K562 (cell line): ENCODE data around the gene ERGIC3. TPM values are rescaled to one million over a fixed set of nuclear protein-coding genes. Genes with fewer than 3 reads are reported as not detected.
A peak's percentile ranks its signal among the peaks of the same experiment; 100 is the strongest.

Experiments used
- ASH1L ChIP-seq: fragments of 450-650 bp; IDR thresholded peaks from 2 replicates; pipeline ENCODE4 v1.6.1; 2018; ENCODE audit warnings: borderline replicate concordance, mild to moderate bottlenecking, low read depth; ENCODE audit not compliant: partially characterized antibody
- LCOR ChIP-seq: sonication (generic); formaldehyde crosslinking; IDR thresholded peaks from 2 replicates; pipeline ENCODE4 v1.8.0; 2022; ENCODE audit warnings: mild to moderate bottlenecking, missing genetic modification reagents
- MCM3 ChIP-seq: fragments of 450-650 bp; IDR thresholded peaks from 2 replicates; pipeline ENCODE4 v1.6.1; 2016
- NCOA2 ChIP-seq, 2 experiments: fragments of 450-650 bp; IDR thresholded peaks; 2 replicates each; pipeline ENCODE4 v1.6.1; 2018; ENCODE audit warnings: mild to moderate bottlenecking in 2 of 2, moderate library complexity in 1 of 2; ENCODE audit not compliant: partially characterized antibody in 2 of 2
- NR4A1 ChIP-seq, 2 experiments: fragments of 250-450 bp in 1 of 2; fragments of 450-650 bp in 1 of 2; sonication (Bioruptor Pico) in 1 of 2; IDR thresholded peaks; 2 replicates each; pipeline versions ENCODE4 v1.4.0 to v1.6.1; 2016 to 2020; ENCODE audit warnings: mild to moderate bottlenecking in 2 of 2, missing compliant biosample characterization in 1 of 2, missing genetic modification characterization in 1 of 2, moderate library complexity in 1 of 2
- PHTF2 ChIP-seq: fragments of 250-450 bp; sonication (Bioruptor Pico); IDR thresholded peaks from 2 replicates; pipeline ENCODE4 v1.5.0; 2021; ENCODE audit warnings: mild to moderate bottlenecking
- RFX7 ChIP-seq: fragments of 250-450 bp; sonication (Bioruptor Pico); IDR thresholded peaks from 2 replicates; pipeline ENCODE4 v1.5.1; 2021; ENCODE audit warnings: mild to moderate bottlenecking
- SMC3 ChIP-seq: conservative IDR thresholded peaks from 2 replicates; pipeline ENCODE4 v1.6.1; 2011; ENCODE audit warnings: low read depth, low read length, improper control_type of control experiment; ENCODE audit not compliant: insufficient read depth
- SRF ChIP-seq, 2 experiments: fragments of 250-450, 450-650 bp in 1 of 2; sonication (Bioruptor Pico) in 1 of 2; sonication (generic) in 1 of 2; formaldehyde crosslinking; IDR thresholded peaks; 2 replicates each; pipeline versions ENCODE4 v1.5.0 to v1.5.1; 2020 to 2022; ENCODE audit warnings: mild to moderate bottlenecking in 1 of 2, missing genetic modification reagents in 1 of 2
- STAG1 ChIP-seq: sonication (generic); formaldehyde crosslinking; IDR thresholded peaks from 2 replicates; pipeline ENCODE4 v1.5.0; 2020; ENCODE audit warnings: missing genetic modification reagents, borderline replicate concordance
- TAF7 ChIP-seq: fragments of 450-650 bp; IDR thresholded peaks from 2 replicates; pipeline ENCODE4 v1.6.1; 2016; ENCODE audit warnings: missing genetic modification characterization, missing compliant biosample characterization
- TCF3 ChIP-seq: sonication (generic); formaldehyde crosslinking; IDR thresholded peaks from 2 replicates; pipeline ENCODE4 v1.4.0; 2020; ENCODE audit warnings: mild to moderate bottlenecking, missing genetic modification reagents
- TCF7L2 ChIP-seq: fragments of 150-350 bp; IDR thresholded peaks from 2 replicates; pipeline ENCODE4 v1.6.1; 2016; ENCODE audit warnings: low read depth, mild to moderate bottlenecking, low read length, moderate library complexity
- TOE1 ChIP-seq, 2 experiments: fragments of 450-650 bp in 1 of 2; sonication (generic) in 1 of 2; formaldehyde crosslinking in 1 of 2; IDR thresholded peaks; 2 replicates each; pipeline versions ENCODE4 v1.7.1 to v1.8.0; 2016 to 2022; ENCODE audit warnings: borderline replicate concordance in 2 of 2, mild to moderate bottlenecking in 2 of 2, antibody characterized with exemption in 1 of 2, inconsistent platforms in 1 of 2, low read depth in 1 of 2, missing genetic modification reagents in 1 of 2, moderate library complexity in 1 of 2
- YBX1 ChIP-seq: fragments of 450-650 bp; IDR thresholded peaks from 2 replicates; pipeline ENCODE4 v1.7.1; 2016; ENCODE audit warnings: mild to moderate bottlenecking
- ZBTB7A ChIP-seq: IDR thresholded peaks from 2 replicates; pipeline ENCODE4 v1.6.1; 2011; ENCODE audit warnings: low read depth, mild to moderate bottlenecking, low read length, moderate library complexity, borderline replicate concordance; ENCODE audit not compliant: control insufficient read depth
- ZBTB8A ChIP-seq: fragments of 450-650 bp; IDR thresholded peaks from 2 replicates; pipeline ENCODE4 v1.6.1; 2018; ENCODE audit warnings: mild to moderate bottlenecking, moderate library complexity; ENCODE audit not compliant: partially characterized antibody
- ZNF263 ChIP-seq: sonication (generic); formaldehyde crosslinking; IDR thresholded peaks from 2 replicates; pipeline ENCODE4 v1.8.0; 2022; ENCODE audit warnings: mild to moderate bottlenecking, missing genetic modification reagents, borderline replicate concordance
- ZNF274 ChIP-seq: IDR thresholded peaks from 2 replicates; pipeline ENCODE4 v1.6.1; 2011; ENCODE audit warnings: low read depth, mild to moderate bottlenecking, low read length, moderate library complexity, borderline replicate concordance
- ZNF77 ChIP-seq: fragments of 250-450 bp; sonication (Bioruptor Pico); IDR thresholded peaks from 2 replicates; pipeline ENCODE4 v1.5.0; 2020
- ZNF778 ChIP-seq: fragments of 450-650 bp; formaldehyde crosslinking; IDR thresholded peaks from 2 replicates; pipeline ENCODE4 v1.4.0; 2020; ENCODE audit warnings: mild to moderate bottlenecking, moderate library complexity
- polyA plus RNA-seq, 8 experiments: library from polyadenylated mRNA; depleted of rRNA in 4 of 8; stranded (reverse) in 5 of 8; unstranded in 3 of 8; fragments of >200 nt; fragmentation: Nextera tagmentation in 2 of 8; fragmentation: Illumina TruSeq in 1 of 8; extraction: Ambion mirVana in 2 of 8; extraction: Trizol in 1 of 8; gene quantifications; 2 replicates each; pipeline versions ENCODE4 v1.2.1 to v1.2.3, GENCODE V29; 2011 to 2014; ENCODE audit warnings: inconsistent platforms in 1 of 8, missing spikeins in 1 of 8
- total RNA-seq, 7 experiments: library from RNA; depleted of rRNA in 6 of 7; stranded (reverse); fragments of >200 nt in 6 of 7; fragmentation: Illumina TruSeq in 2 of 7; extraction: Trizol in 2 of 7; gene quantifications; 2 replicates each; pipeline versions ENCODE4 v1.2.1 to v1.2.3, GENCODE V29; 2011 to 2021; ENCODE audit warnings: low replicate concordance in 1 of 7
- TF ChIP-seq, protein P1 (sequence below), 3 experiments: IDR thresholded peaks in 2 of 3; conservative IDR thresholded peaks in 1 of 3; 2 replicates each; pipeline ENCODE4 v1.5.1; 2011 to 2012; ENCODE audit warnings: low read length in 3 of 3, mild to moderate bottlenecking in 3 of 3, control low read depth in 2 of 3, improper control_type of control experiment in 1 of 3, inconsistent platforms in 1 of 3, low read depth in 1 of 3, mixed read lengths in 1 of 3, moderate library complexity in 1 of 3; ENCODE audit not compliant: insufficient read depth in 2 of 3
- TF ChIP-seq, protein P2 (sequence below): fragments of 250-450 bp; sonication (Bioruptor Pico); IDR thresholded peaks from 2 replicates; pipeline ENCODE4 v1.5.0; 2021
- TF ChIP-seq, protein P3 (sequence below): fragments of 450-650 bp; formaldehyde crosslinking; IDR thresholded peaks from 2 replicates; pipeline ENCODE4 v1.4.0; 2022; ENCODE audit warnings: missing genetic modification characterization

The ERGIC3 gene
- total and polyA plus RNA-seq, 9 of the 15 experiments (the other 6 are each of a cell fraction or from before 2014, with no cell fraction given) = 121 to 278 (median 184) TPM

DNA sequence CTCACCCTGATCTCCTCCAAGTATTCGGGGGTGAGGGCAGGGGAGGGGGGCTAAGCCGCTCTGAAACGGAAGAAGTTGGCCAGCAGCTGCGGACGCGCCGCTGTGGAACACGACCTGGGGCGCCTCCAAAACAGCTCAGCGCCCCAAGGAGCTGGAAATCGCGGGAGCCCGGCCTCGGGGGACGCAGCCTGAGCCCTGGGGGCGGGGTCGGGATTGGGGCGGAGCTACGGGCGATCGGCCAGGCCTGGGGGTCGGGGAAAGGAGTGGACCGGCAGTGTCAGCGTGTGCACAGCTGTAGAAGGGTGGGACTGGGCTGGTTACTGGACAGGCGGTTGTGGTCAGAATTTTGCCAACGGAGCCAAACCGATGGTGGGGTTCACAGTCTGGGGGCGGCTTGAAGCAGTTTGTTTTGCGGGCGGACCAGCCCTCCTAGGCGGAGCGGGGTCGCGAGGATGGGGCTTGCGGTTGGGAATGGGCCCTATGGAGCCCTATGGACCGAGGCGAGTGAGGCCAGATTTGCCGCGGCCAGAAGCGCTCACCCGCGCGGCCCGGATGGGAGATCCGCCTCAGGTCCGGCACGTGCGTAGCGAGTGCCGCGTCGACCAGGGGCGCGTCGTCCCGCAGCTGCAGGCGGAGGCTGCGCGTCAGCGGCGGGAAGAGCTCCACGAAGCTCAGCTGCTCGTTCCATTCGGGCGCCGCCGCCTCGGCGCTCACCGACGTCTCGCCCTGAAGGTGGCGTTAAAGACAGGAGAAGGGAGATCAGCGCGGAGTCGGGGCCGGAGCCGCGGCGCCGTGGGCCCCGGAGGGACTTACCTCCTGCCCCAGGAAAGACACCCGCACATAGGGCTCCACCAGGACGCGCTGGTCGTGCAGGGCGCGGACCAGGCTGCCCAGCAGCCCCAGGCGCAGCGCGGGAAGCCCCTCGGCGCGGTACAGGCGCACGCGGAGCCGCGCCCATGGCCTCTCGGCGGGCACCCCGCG lies 59.4 kb downstream of the ERGIC3 start (continued):
- TF ChIP-seq YBX1 (no peak), SMC3 (no peak), TAF7 (tag) (no peak), ZBTB7A (no peak; the same call in 1 of the 2 replicates), MCM3 (no peak), ZNF263 (CRISPR knock-in tag) (peak; percentile 62), NCOA2 (IDR thresholded peaks at IDR 0.05; ENCODE audit: partially characterized antibody in 2 of 2) (no peak), ZNF778 (no peak), RFX7 (CRISPR knock-in tag) (no peak), TCF3 (CRISPR knock-in tag) (0 out of 2 replicates have a peak, but pooled peaks have one; percentile 34), NR4A1 (CRISPR knock-in tag; IDR thresholded peaks at IDR 0.05) (no peak), NR4A1 (tag; IDR thresholded peaks at IDR 0.05) (0 out of 2 replicates have a peak, but pooled peaks have one; percentile 33), TCF7L2 (no peak), TOE1 (IDR thresholded peaks at IDR 0.05; ENCODE audit: borderline replicate concordance) (0 out of 2 replicates have a peak, but pooled peaks have one; percentile 23), TOE1 (CRISPR knock-in tag; IDR thresholded peaks at IDR 0.05; ENCODE audit: borderline replicate concordance, low read depth) (no peak), LCOR (CRISPR knock-in tag) (peak; percentile 93), ZBTB8A (no peak), ZNF274 (no peak), ASH1L (no peak), PHTF2 (no peak), ZNF77 (no peak), STAG1 (CRISPR knock-in tag) (peak; percentile 60), SRF (CRISPR knock-in tag; IDR thresholded peaks at IDR 0.05) (no peak)
- TF ChIP-seq, protein P1, sequence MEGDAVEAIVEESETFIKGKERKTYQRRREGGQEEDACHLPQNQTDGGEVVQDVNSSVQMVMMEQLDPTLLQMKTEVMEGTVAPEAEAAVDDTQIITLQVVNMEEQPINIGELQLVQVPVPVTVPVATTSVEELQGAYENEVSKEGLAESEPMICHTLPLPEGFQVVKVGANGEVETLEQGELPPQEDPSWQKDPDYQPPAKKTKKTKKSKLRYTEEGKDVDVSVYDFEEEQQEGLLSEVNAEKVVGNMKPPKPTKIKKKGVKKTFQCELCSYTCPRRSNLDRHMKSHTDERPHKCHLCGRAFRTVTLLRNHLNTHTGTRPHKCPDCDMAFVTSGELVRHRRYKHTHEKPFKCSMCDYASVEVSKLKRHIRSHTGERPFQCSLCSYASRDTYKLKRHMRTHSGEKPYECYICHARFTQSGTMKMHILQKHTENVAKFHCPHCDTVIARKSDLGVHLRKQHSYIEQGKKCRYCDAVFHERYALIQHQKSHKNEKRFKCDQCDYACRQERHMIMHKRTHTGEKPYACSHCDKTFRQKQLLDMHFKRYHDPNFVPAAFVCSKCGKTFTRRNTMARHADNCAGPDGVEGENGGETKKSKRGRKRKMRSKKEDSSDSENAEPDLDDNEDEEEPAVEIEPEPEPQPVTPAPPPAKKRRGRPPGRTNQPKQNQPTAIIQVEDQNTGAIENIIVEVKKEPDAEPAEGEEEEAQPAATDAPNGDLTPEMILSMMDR (IDR thresholded peaks at IDR 0.05 in 2 of 3, conservative IDR thresholded peaks at IDR 0.05 in 1 of 3; ENCODE audit: insufficient read depth in 2 of 3, low read depth in 1 of 3, low read length in 3 of 3) = peak; percentile 62 to 70 (median 65)
- TF ChIP-seq, protein P2, sequence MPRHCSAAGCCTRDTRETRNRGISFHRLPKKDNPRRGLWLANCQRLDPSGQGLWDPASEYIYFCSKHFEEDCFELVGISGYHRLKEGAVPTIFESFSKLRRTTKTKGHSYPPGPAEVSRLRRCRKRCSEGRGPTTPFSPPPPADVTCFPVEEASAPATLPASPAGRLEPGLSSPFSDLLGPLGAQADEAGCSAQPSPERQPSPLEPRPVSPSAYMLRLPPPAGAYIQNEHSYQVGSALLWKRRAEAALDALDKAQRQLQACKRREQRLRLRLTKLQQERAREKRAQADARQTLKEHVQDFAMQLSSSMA = no peak
- TF ChIP-seq, protein P3, sequence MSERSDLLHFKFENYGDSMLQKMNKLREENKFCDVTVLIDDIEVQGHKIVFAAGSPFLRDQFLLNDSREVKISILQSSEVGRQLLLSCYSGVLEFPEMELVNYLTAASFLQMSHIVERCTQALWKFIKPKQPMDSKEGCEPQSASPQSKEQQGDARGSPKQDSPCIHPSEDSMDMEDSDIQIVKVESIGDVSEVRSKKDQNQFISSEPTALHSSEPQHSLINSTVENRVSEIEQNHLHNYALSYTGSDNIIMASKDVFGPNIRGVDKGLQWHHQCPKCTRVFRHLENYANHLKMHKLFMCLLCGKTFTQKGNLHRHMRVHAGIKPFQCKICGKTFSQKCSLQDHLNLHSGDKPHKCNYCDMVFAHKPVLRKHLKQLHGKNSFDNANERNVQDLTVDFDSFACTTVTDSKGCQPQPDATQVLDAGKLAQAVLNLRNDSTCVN = no peak
